Smooth muscle cell of the brain vasculature (primary cell): ENCODE measurements around the gene GLIS1.

ENCODE experiments used
- DNase-seq: peaks from one replicate; pipeline ENCODE4 v3.0.0-alpha.2; 2012; ENCODE audit warnings: low read depth, low spot score

GLIS1 gene

GRCh38 chr1:53511323-53511932, 227.5 kb downstream of the GLIS1 start:
- no peak for DNase-seq

GRCh38 chr1:53510215-53510614, 228.7 kb downstream of the GLIS1 start:
- no peak for DNase-seq

GRCh38 chr1:53509775-53510174, 229.2 kb downstream of the GLIS1 start:
- DNase-seq = no peak

GRCh38 chr1:53508991-53509666, 229.8 kb downstream of the GLIS1 start:
- no peak for DNase-seq

- no peak for DNase-seq
Observed at GRCh38 chr1:53508056-53508990, 230.6 kb downstream of the GLIS1 start.

GRCh38 chr1:53507116-53507820, 231.7 kb downstream of the GLIS1 start:
- no peak for DNase-seq

GRCh38 chr1:53506355-53507050, 232.5 kb downstream of the GLIS1 start:
- DNase-seq = no peak

GRCh38 chr1:53505891-53506290, 233.1 kb downstream of the GLIS1 start:
- DNase-seq = no peak

- DNase-seq = no peak
Observed at GRCh38 chr1:53505401-53505800, 233.6 kb downstream of the GLIS1 start.

GRCh38 chr1:53504901-53505300, 234.1 kb downstream of the GLIS1 start:
- DNase-seq = no peak

GRCh38 chr1:53503433-53504217, 235.3 kb downstream of the GLIS1 start:
- DNase-seq = no peak

- DNase-seq = no peak
Observed at GRCh38 chr1:53502641-53503432, 236.1 kb downstream of the GLIS1 start.

GRCh38 chr1:53501065-53502005, 237.6 kb downstream of the GLIS1 start:
- no peak for DNase-seq

GRCh38 chr1:53500204-53501064, 238.5 kb downstream of the GLIS1 start:
- DNase-seq = no peak

- no peak for DNase-seq
Observed at GRCh38 chr1:53499257-53500203, 239.4 kb downstream of the GLIS1 start.

GRCh38 chr1:53498555-53499131, 240.3 kb downstream of the GLIS1 start:
- no peak for DNase-seq
